Right lobe of liver (tissue), 6 donors: ENCODE results near the gene PDE6B. TPM values are rescaled to one million over a fixed set of nuclear protein-coding genes. Genes with fewer than 3 reads are reported as not detected.

Source experiments
- ATAC-seq, 4 donors: fragments of 200-7000 bp; cut with Tn5 transposase; one replicate each; pipeline ENCODE4 v1.9.1; 2020; ENCODE audit warnings: mild to moderate bottlenecking in 4 of 4, moderate library complexity in 4 of 4
- DNase-seq, 3 donors: peaks; one replicate each; pipeline ENCODE4 v3.0.0-alpha.2; 2020
- H3K27ac ChIP-seq, 3 donors: fragments of 200-600 bp; one replicate each; pipeline ENCODE4 v1.8.0; 2022
- H3K27me3 ChIP-seq, 2 donors: fragments of 200-600 bp; one replicate each; pipeline ENCODE4 v1.8.0; 2022
- H3K36me3 ChIP-seq, 4 donors: fragments of 200-600 bp; sonication (generic) in 1 of 4; one replicate each; pipeline versions ENCODE4 v1.5.1 to v1.8.0; 2017 to 2022; ENCODE audit warnings: control low read depth in 1 of 4
- H3K4me1 ChIP-seq, 4 donors: fragments of 200-600 bp; sonication (generic) in 1 of 4; one replicate each; pipeline versions ENCODE4 v1.5.1 to v1.8.0; 2017 to 2022; ENCODE audit warnings: control low read depth in 1 of 4
- H3K4me3 ChIP-seq, 3 donors: fragments of 200-600 bp; one replicate each; pipeline ENCODE4 v1.8.0; 2022
- H3K9me3 ChIP-seq, 4 donors: fragments of 200-600 bp; sonication (generic) in 1 of 4; one replicate each; pipeline versions ENCODE4 v1.5.1 to v1.8.0; 2017 to 2022; ENCODE audit warnings: control low read depth in 1 of 4
- CTCF ChIP-seq, 4 donors: fragments of 200-600 bp in 3 of 4; fragments of 450-650 bp in 1 of 4; IDR thresholded peaks; one replicate each; pipeline versions ENCODE4 v1.5.1 to v1.8.0; 2016 to 2022; ENCODE audit warnings: antibody characterized with exemption in 4 of 4, mild to moderate bottlenecking in 2 of 4
- POLR2A ChIP-seq: fragments of 450-650 bp; IDR thresholded peaks from one replicate; pipeline ENCODE4 v1.6.1; 2017; ENCODE audit warnings: antibody characterized with exemption, mild to moderate bottlenecking
- WGBS: methylation state at CpG from one replicate; pipeline ENCODE4 v1.1.6; 2018; ENCODE audit warnings: low coverage, low lambda C conversion rate; ENCODE audit not compliant: insufficient coverage; ENCODE audit errors: missing lambda C conversion rate; 5-methylcytosine and 5-hydroxymethylcytosine counted together
- intact Hi-C, 2 donors: fragments of 100-400 bp; cut with DNase I; formaldehyde crosslinking; loops; one replicate each; pipeline versions ENCODE4 v1.11.2 to v1.14.1; 2022
- total RNA-seq, 6 experiments: library from RNA; depleted of rRNA in 2 of 6; stranded (reverse); fragments of >200 nt in 2 of 6; fragmentation: NEBNext Ultra II Directional in 3 of 6; extraction: Animal tissue kit (Norgen Biotek cat#: 25700) in 3 of 6; gene quantifications; one replicate each; pipeline versions ENCODE4 v1.1.0 to v1.2.4, GENCODE V29; 2016 to 2023
- donor health status: DM: no; HTN: yes; CAD: no.
- donor health status: DM: no; HTN: no; CAD: no.
- donor health status: DM: no; HTN: no; CAD: no.
- donor health status: DM: no; HTN: yes; CAD: no.
- donor health status: DM: no; HTN: yes; CAD: no.

PDE6B gene
- total RNA-seq, 6 experiments from 2014 or later, result 0.24 to 1.9 (median 0.76) TPM; not detected in 1

GRCh38 chr4:651884-652642 is 26.7 kb downstream of the PDE6B start:
- TF ChIP-seq CTCF (IDR thresholded peaks at IDR 0.05), result no peak
- no peak for TF ChIP-seq POLR2A
- DNase-seq, result peak in 2 of 3 donors; percentile 5 to 35
- no peak overlapping the region for H3K4me3 ChIP-seq
- ATAC-seq, result no peak
- no peaks in the 10 kb centered on the region for H3K9me3 ChIP-seq
- 58% methylated on average over 16 of the region's 24 CpGs for WGBS
- H3K4me1 ChIP-seq, result no peaks in the 10 kb centered on the region
- H3K27ac ChIP-seq, result no peak overlapping the region
- no peaks in the 10 kb centered on the region for H3K36me3 ChIP-seq
- intact Hi-C loops, result no loop called here
- no peaks in the 10 kb centered on the region for H3K27me3 ChIP-seq

- no peak for ATAC-seq
- intact Hi-C loops, result no loop called here
- Histone ChIP-seq H3K36me3 (no peaks in the 10 kb centered on the region), H3K27me3 (no peaks in the 10 kb centered on the region), H3K27ac (no peak overlapping the region), H3K9me3 (no peaks in the 10 kb centered on the region), H3K4me3 (no peak overlapping the region), H3K4me1 (no peaks in the 10 kb centered on the region)
- TF ChIP-seq POLR2A (no peak), CTCF (IDR thresholded peaks at IDR 0.05) (no peak)
- peak in 2 of 3 donors; percentile 9 to 51 for DNase-seq
- 71% methylated on average over 7 of the region's 35 CpGs for WGBS
These were observed 27.9 kb downstream of the PDE6B start for GRCh38 chr4:653080-653821.

- ATAC-seq, result no peak
- peak in 2 of 3 donors; percentile 8 to 49 for DNase-seq
- 79% methylated on average over 16 of the region's 29 CpGs for WGBS
- intact Hi-C loops, result no loop called here
- no peaks in the 10 kb centered on the region for H3K27me3 ChIP-seq
- H3K4me1 ChIP-seq, result no peaks in the 10 kb centered on the region
- no peak for TF ChIP-seq CTCF (IDR thresholded peaks at IDR 0.05)
- no peak for TF ChIP-seq POLR2A
- H3K36me3 ChIP-seq, result no peaks in the 10 kb centered on the region
- H3K9me3 ChIP-seq, result no peaks in the 10 kb centered on the region
- no peak overlapping the region for H3K4me3 ChIP-seq
- H3K27ac ChIP-seq, result no peak overlapping the region
These were observed 28.6 kb downstream of the PDE6B start for GRCh38 chr4:653831-654502.

GRCh38 chr4:654503-654845 is 29.1 kb downstream of the PDE6B start:
- H3K36me3 ChIP-seq, result no peaks in the 10 kb centered on the region
- H3K27me3 ChIP-seq, result no peaks in the 10 kb centered on the region
- TF ChIP-seq CTCF (IDR thresholded peaks at IDR 0.05) (no peak), POLR2A (no peak)
- WGBS, result no CpG with 5 or more reads among the region's 17 CpGs
- H3K4me3 ChIP-seq, result no peak overlapping the region
- no peak for ATAC-seq
- DNase-seq, result peak in 1 of 3 donors; percentile 46
- intact Hi-C loops, result no loop called here
- H3K27ac ChIP-seq, result no peak overlapping the region
- no peaks in the 10 kb centered on the region for H3K4me1 ChIP-seq
- H3K9me3 ChIP-seq, result no peaks in the 10 kb centered on the region
